ENCODE measurements around the gene ERC2.

The ERC2 gene

GRCh38 chr3:56363720-56364119 is 104.5 kb downstream of the ERC2 start:
- no peak for DNase-seq
- WGBS (ENCODE audit: extremely low coverage, insufficient coverage, insufficient read length), result no CpG with 5 or more reads among the region's 1 CpG
- Histone ChIP-seq H3K9ac (ENCODE audit: low read length) (no peak overlapping the region), H4K12ac (ENCODE audit: low read depth, low read length) (no peak overlapping the region), H3K4me2 (ENCODE audit: low read length) (no peak overlapping the region), H3K9me3 (ENCODE audit: insufficient read depth, low read depth, low read length) (no peaks in the 10 kb centered on the region), H2BK12ac (ENCODE audit: low read length) (no peak overlapping the region), H2BK5ac (ENCODE audit: low read depth, low read length, poor library complexity) (no peak overlapping the region), H4K91ac (ENCODE audit: low read depth, low read length) (no peak overlapping the region), H3K14ac (ENCODE audit: low read length) (no peak overlapping the region), H3K4ac (ENCODE audit: low read depth, low read length) (no peak overlapping the region), H3K79me1 (ENCODE audit: low read length) (no peaks in the 10 kb centered on the region), H2BK120ac (ENCODE audit: insufficient read depth, low read length, poor library complexity) (no peak overlapping the region), H3K4me3 (ENCODE audit: low read depth, low read length) (no peak overlapping the region), H4K8ac (ENCODE audit: low read depth, low read length) (no peak overlapping the region), H3K4me1 (ENCODE audit: control insufficient read depth in 1 of 2, insufficient read depth in 2 of 2, low read length in 2 of 2) (no peaks in the 10 kb centered on the region), H3K23ac (ENCODE audit: low read length) (no peak overlapping the region), H2AK5ac (ENCODE audit: low read length) (no peak overlapping the region), H3K27me3 (ENCODE audit: insufficient read depth, low read length) (no peaks in the 10 kb centered on the region), H3K18ac (ENCODE audit: low read length) (no peak overlapping the region), H2AFZ (ENCODE audit: insufficient read depth, low read length, poor library complexity) (no peak overlapping the region), H3K36me3 (ENCODE audit: control insufficient read depth in 1 of 2, insufficient read depth in 2 of 2, low read length in 2 of 2) (no peaks in the 10 kb centered on the region), H3K79me2 (ENCODE audit: control insufficient read depth, insufficient read depth, low read length, poor library complexity) (no peaks in the 10 kb centered on the region), H3K27ac (ENCODE audit: low read depth, low read length) (no peak overlapping the region)

GRCh38 chr3:56361731-56362130 is 106.5 kb downstream of the ERC2 start:
- Histone ChIP-seq H3K4ac (ENCODE audit: low read depth, low read length) (no peak overlapping the region), H4K91ac (ENCODE audit: low read depth, low read length) (no peak overlapping the region), H3K79me1 (ENCODE audit: low read length) (no peaks in the 10 kb centered on the region), H3K18ac (ENCODE audit: low read length) (no peak overlapping the region), H3K36me3 (ENCODE audit: control insufficient read depth in 1 of 2, insufficient read depth in 2 of 2, low read length in 2 of 2) (no peaks in the 10 kb centered on the region), H3K4me3 (ENCODE audit: low read depth, low read length) (no peak overlapping the region), H3K27me3 (ENCODE audit: insufficient read depth, low read length) (no peaks in the 10 kb centered on the region), H2AFZ (ENCODE audit: insufficient read depth, low read length, poor library complexity) (no peak overlapping the region), H2BK12ac (ENCODE audit: low read length) (no peak overlapping the region), H3K4me1 (ENCODE audit: control insufficient read depth in 1 of 2, insufficient read depth in 2 of 2, low read length in 2 of 2) (no peaks in the 10 kb centered on the region), H3K27ac (ENCODE audit: low read depth, low read length) (no peak overlapping the region), H3K4me2 (ENCODE audit: low read length) (no peak overlapping the region), H2BK5ac (ENCODE audit: low read depth, low read length, poor library complexity) (no peak overlapping the region), H2AK5ac (ENCODE audit: low read length) (no peak overlapping the region), H3K79me2 (ENCODE audit: control insufficient read depth, insufficient read depth, low read length, poor library complexity) (no peaks in the 10 kb centered on the region), H3K23ac (ENCODE audit: low read length) (no peak overlapping the region), H4K12ac (ENCODE audit: low read depth, low read length) (no peak overlapping the region), H2BK120ac (ENCODE audit: insufficient read depth, low read length, poor library complexity) (no peak overlapping the region), H3K14ac (ENCODE audit: low read length) (no peak overlapping the region), H3K9me3 (ENCODE audit: insufficient read depth, low read depth, low read length) (no peaks in the 10 kb centered on the region), H3K9ac (ENCODE audit: low read length) (no peak overlapping the region), H4K8ac (ENCODE audit: low read depth, low read length) (no peak overlapping the region)
- no CpG with 5 or more reads among the region's 2 CpGs for WGBS (ENCODE audit: extremely low coverage, insufficient coverage, insufficient read length)
- peak in 1 of 2 donors; percentile 5 for DNase-seq

- Histone ChIP-seq H2AK5ac (ENCODE audit: low read length) (no peak overlapping the region), H2BK12ac (ENCODE audit: low read length) (no peak overlapping the region), H3K79me1 (ENCODE audit: low read length) (no peaks in the 10 kb centered on the region), H4K91ac (ENCODE audit: low read depth, low read length) (no peak overlapping the region), H3K4me2 (ENCODE audit: low read length) (no peak overlapping the region), H2BK120ac (ENCODE audit: insufficient read depth, low read length, poor library complexity) (no peak overlapping the region), H3K36me3 (ENCODE audit: control insufficient read depth in 1 of 2, insufficient read depth in 2 of 2, low read length in 2 of 2) (no peaks in the 10 kb centered on the region), H4K8ac (ENCODE audit: low read depth, low read length) (no peak overlapping the region), H3K4me1 (ENCODE audit: control insufficient read depth in 1 of 2, insufficient read depth in 2 of 2, low read length in 2 of 2) (no peaks in the 10 kb centered on the region), H3K27me3 (ENCODE audit: insufficient read depth, low read length) (no peaks in the 10 kb centered on the region), H3K23ac (ENCODE audit: low read length) (no peak overlapping the region), H3K9me3 (ENCODE audit: insufficient read depth, low read depth, low read length) (peaks cover 2% of the 10 kb centered on the region), H3K18ac (ENCODE audit: low read length) (no peak overlapping the region), H3K9ac (ENCODE audit: low read length) (no peak overlapping the region), H3K14ac (ENCODE audit: low read length) (no peak overlapping the region), H3K4me3 (ENCODE audit: low read depth, low read length) (no peak overlapping the region), H3K4ac (ENCODE audit: low read depth, low read length) (no peak overlapping the region), H3K27ac (ENCODE audit: low read depth, low read length) (no peak overlapping the region), H2BK5ac (ENCODE audit: low read depth, low read length, poor library complexity) (no peak overlapping the region), H2AFZ (ENCODE audit: insufficient read depth, low read length, poor library complexity) (no peak overlapping the region), H3K79me2 (ENCODE audit: control insufficient read depth, insufficient read depth, low read length, poor library complexity) (no peaks in the 10 kb centered on the region), H4K12ac (ENCODE audit: low read depth, low read length) (no peak overlapping the region)
- no peak for DNase-seq
- no CpG with 5 or more reads among the region's 3 CpGs for WGBS (ENCODE audit: extremely low coverage, insufficient coverage, insufficient read length)
Observed at GRCh38 chr3:56357266-56357665, 111.0 kb downstream of the ERC2 start.

GRCh38 chr3:56356808-56357207 is 111.5 kb downstream of the ERC2 start:
- no peak overlapping the region for H3K4ac ChIP-seq (ENCODE audit: low read depth, low read length)
- peaks cover 2% of the 10 kb centered on the region for H3K9me3 ChIP-seq (ENCODE audit: insufficient read depth, low read depth, low read length)
- no peaks in the 10 kb centered on the region for H3K27me3 ChIP-seq (ENCODE audit: insufficient read depth, low read length)
- H4K12ac ChIP-seq (ENCODE audit: low read depth, low read length), result no peak overlapping the region
- H3K18ac ChIP-seq (ENCODE audit: low read length), result no peak overlapping the region
- H4K8ac ChIP-seq (ENCODE audit: low read depth, low read length), result no peak overlapping the region
- no peak overlapping the region for H4K91ac ChIP-seq (ENCODE audit: low read depth, low read length)
- no peak overlapping the region for H3K4me2 ChIP-seq (ENCODE audit: low read length)
- no peak overlapping the region for H2BK5ac ChIP-seq (ENCODE audit: low read depth, low read length, poor library complexity)
- H3K4me1 ChIP-seq (ENCODE audit: control insufficient read depth in 1 of 2, insufficient read depth in 2 of 2, low read length in 2 of 2), result no peaks in the 10 kb centered on the region
- no peak overlapping the region for H3K23ac ChIP-seq (ENCODE audit: low read length)
- H2BK120ac ChIP-seq (ENCODE audit: insufficient read depth, low read length, poor library complexity), result no peak overlapping the region
- H3K36me3 ChIP-seq (ENCODE audit: control insufficient read depth in 1 of 2, insufficient read depth in 2 of 2, low read length in 2 of 2), result no peaks in the 10 kb centered on the region
- no peak overlapping the region for H2BK12ac ChIP-seq (ENCODE audit: low read length)
- no peak for DNase-seq
- no peak overlapping the region for H2AK5ac ChIP-seq (ENCODE audit: low read length)
- H3K9ac ChIP-seq (ENCODE audit: low read length), result no peak overlapping the region
- H3K4me3 ChIP-seq (ENCODE audit: low read depth, low read length), result no peak overlapping the region
- no peaks in the 10 kb centered on the region for H3K79me2 ChIP-seq (ENCODE audit: control insufficient read depth, insufficient read depth, low read length, poor library complexity)
- H3K14ac ChIP-seq (ENCODE audit: low read length), result no peak overlapping the region
- no peak overlapping the region for H3K27ac ChIP-seq (ENCODE audit: low read depth, low read length)
- H3K79me1 ChIP-seq (ENCODE audit: low read length), result no peaks in the 10 kb centered on the region
- H2AFZ ChIP-seq (ENCODE audit: insufficient read depth, low read length, poor library complexity), result no peak overlapping the region
